Activated CD4-positive, alpha-beta T cell treated with anti-CD3 and anti-CD28 coated beads for 24 hours (primary cell): ENCODE results near the gene HOXD11.

Experiments
- DNase-seq, 2 donors: peaks; one replicate each; pipeline ENCODE4 v3.0.0-alpha.2; 2020; ENCODE audit warnings: low read depth in 2 of 2

HOXD11 gene

GRCh38 chr2:176105078-176105729, 1.9 kb upstream of the HOXD11 start:
- no peak for DNase-seq

- no peak for DNase-seq
Measured at GRCh38 chr2:176105730-176106580, 1.1 kb upstream of the HOXD11 start.

- DNase-seq, result no peak
Measured at GRCh38 chr2:176107731-176108181, 676 bp downstream of the HOXD11 start.

GRCh38 chr2:176109192-176109901, 2.3 kb downstream of the HOXD11 start:
- no peak for DNase-seq

GRCh38 chr2:176109946-176110345, 2.9 kb downstream of the HOXD11 start:
- no peak for DNase-seq

- no peak for DNase-seq
Measured at GRCh38 chr2:176110415-176111308, 3.6 kb downstream of the HOXD11 start.

GRCh38 chr2:176111309-176111663, 4.2 kb downstream of the HOXD11 start:
- no peak for DNase-seq

- DNase-seq, result no peak
Measured at GRCh38 chr2:176111846-176112374, 4.8 kb downstream of the HOXD11 start.

- DNase-seq, result no peak
Measured at GRCh38 chr2:176112375-176113302, 5.6 kb downstream of the HOXD11 start.

GRCh38 chr2:176114120-176114929, 7.2 kb downstream of the HOXD11 start:
- DNase-seq, result no peak

GRCh38 chr2:176114930-176115625, 8.0 kb downstream of the HOXD11 start:
- no peak for DNase-seq

- DNase-seq, result no peak
Measured at GRCh38 chr2:176115883-176116813, 9.1 kb downstream of the HOXD11 start, which contains the start of gene HOXD10. Gene HOXD10 (plus strand): TSS chr2:176116778. CDS start chr2:176116834, 56 bp downstream.

- DNase-seq, result no peak
Measured at GRCh38 chr2:176117162-176117822, 10.2 kb downstream of the HOXD11 start.

GRCh38 chr2:176117823-176118371, 10.8 kb downstream of the HOXD11 start:
- no peak for DNase-seq

GRCh38 chr2:176118601-176119339, 11.7 kb downstream of the HOXD11 start:
- DNase-seq, result no peak
